ENCODE data around the gene PTPN23. TPM values are rescaled to one million over a fixed set of nuclear protein-coding genes. Genes with fewer than 3 reads are reported as not detected.

Gene PTPN23
- total and polyA plus RNA-seq, 2 experiments from 2014 or later = 14.3 to 48.8 TPM

GRCh38 chr3:47374587-47374986 lies 6.2 kb upstream of the PTPN23 start (continued):
- no peak for TF ChIP-seq STAT1 (IDR thresholded peaks at IDR 0.05; ENCODE audit: unreplicated experiment)

DNA sequence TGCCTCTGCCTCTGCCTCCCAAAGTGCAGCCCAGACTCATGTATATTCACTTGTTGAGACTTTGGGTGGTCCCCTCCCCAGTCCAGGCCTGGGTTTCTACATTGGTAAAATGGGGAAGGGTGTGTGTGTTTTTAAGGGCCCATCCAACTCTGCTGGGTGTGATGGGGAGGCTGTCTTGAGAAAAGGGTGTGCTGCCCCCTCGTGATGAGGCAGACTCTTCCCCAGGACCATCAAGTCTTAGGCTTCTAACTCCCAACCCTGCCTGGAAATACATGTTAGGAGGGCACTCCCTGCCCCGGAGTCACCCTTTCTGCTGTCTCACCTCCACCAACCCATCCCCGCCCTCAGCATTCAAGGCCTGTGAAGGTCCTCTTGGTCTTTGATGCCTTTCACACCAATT lies 4.4 kb upstream of the PTPN23 start:
- Mint-ChIP-seq H3K4me3 (no peak overlapping the region), H3K27ac (no peak overlapping the region), H3K9me3 (no peaks in the 10 kb centered on the region), H3K36me3 (ENCODE audit: low read depth) (no peaks in the 10 kb centered on the region), H3K4me1 (peaks cover 12% of the 10 kb centered on the region), H3K27me3 (ENCODE audit: insufficient read depth, low read depth, poor library complexity) (peaks cover 14% of the 10 kb centered on the region)
- Histone ChIP-seq H3K4me2 (no peak overlapping the region), H2AFZ (no peak overlapping the region), H3K27me3 (ENCODE audit: insufficient read depth) (no peaks in the 10 kb centered on the region), H4K20me1 (replicated peaks; ENCODE audit: insufficient read depth) (peaks cover under 1% of the 10 kb centered on the region; the same call in 1 of the 2 replicates), H3K9me2 (ENCODE audit: insufficient read depth) (no peaks in the 10 kb centered on the region), H3K79me2 (replicated peaks; ENCODE audit: insufficient read depth) (0 out of 2 replicates have a peak, but pooled peaks cover 7% of the 10 kb centered on the region), H3K4me3 (no peak overlapping the region), H3K36me3 (ENCODE audit: insufficient read depth) (no peaks in the 10 kb centered on the region), H3K4me1 (ENCODE audit: insufficient read depth) (peaks cover 4% of the 10 kb centered on the region; the same call in 1 of the 2 replicates), H3K27ac (ENCODE audit: low read depth) (no peak overlapping the region), H3F3A (replicated peaks; ENCODE audit: low read depth) (peaks cover 5% of the 10 kb centered on the region; the same call in 1 of the 2 replicates)
- ATAC-seq (no peak), DNase-seq (ENCODE audit: low spot score) (peak; percentile 32)
- TF ChIP-seq CTCF (conservative IDR thresholded peaks at IDR 0.05; ENCODE audit: low read depth in 2 of 2) (peak; percentile 31 to 65; a peak in 3 of 4 replicates), ZNF331 (CRISPR knock-in tag; IDR thresholded peaks at IDR 0.05; ENCODE audit: low read depth) (no peak)

DNA sequence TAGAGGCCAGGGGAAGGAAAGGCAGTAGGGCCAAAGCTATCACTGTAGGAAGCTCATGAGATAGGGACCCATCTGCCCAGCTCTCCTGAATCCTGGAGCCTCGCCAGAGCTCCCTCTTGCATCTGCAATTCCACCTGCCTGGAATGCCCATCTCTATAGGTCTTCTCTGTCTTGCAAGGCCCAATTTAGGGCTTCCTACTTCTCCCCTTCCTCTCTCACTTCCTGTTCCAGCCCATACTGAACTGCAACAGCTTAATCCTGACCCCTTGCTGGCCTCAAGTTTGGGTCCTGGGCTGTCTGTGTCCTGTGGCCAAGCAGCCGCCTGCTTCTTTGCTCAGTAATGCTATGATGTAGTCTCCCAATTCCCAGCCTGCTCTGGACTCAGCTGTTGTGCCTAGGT lies 3.6 kb upstream of the PTPN23 start:
- Histone ChIP-seq H3K36me3 (ENCODE audit: insufficient read depth) (no peaks in the 10 kb centered on the region), H3F3A (replicated peaks; ENCODE audit: low read depth) (peaks cover 11% of the 10 kb centered on the region; the same call in 1 of the 2 replicates), H3K4me3 (no peak overlapping the region), H4K20me1 (replicated peaks; ENCODE audit: insufficient read depth) (peaks cover 8% of the 10 kb centered on the region; the same call in 1 of the 2 replicates), H3K9me2 (ENCODE audit: insufficient read depth) (no peaks in the 10 kb centered on the region), H3K27me3 (ENCODE audit: insufficient read depth) (no peaks in the 10 kb centered on the region), H3K4me2 (no peak overlapping the region), H2AFZ (no peak overlapping the region), H3K27ac (ENCODE audit: low read depth) (no peak overlapping the region), H3K79me2 (replicated peaks; ENCODE audit: insufficient read depth) (peaks cover 14% of the 10 kb centered on the region), H3K4me1 (ENCODE audit: insufficient read depth) (0 out of 2 replicates have a peak, but pooled peaks cover 4% of the 10 kb centered on the region)
- no peak overlapping the region for H3K4me3 Mint-ChIP-seq
- no peak for DNase-seq (ENCODE audit: low spot score)
- peaks cover 10% of the 10 kb centered on the region for H3K27me3 Mint-ChIP-seq (ENCODE audit: insufficient read depth, low read depth, poor library complexity)
- ATAC-seq = no peak
- H3K36me3 Mint-ChIP-seq (ENCODE audit: low read depth) = no peaks in the 10 kb centered on the region
- H3K4me1 Mint-ChIP-seq = peaks cover 15% of the 10 kb centered on the region
- no peak overlapping the region for H3K27ac Mint-ChIP-seq
- H3K9me3 Mint-ChIP-seq = no peaks in the 10 kb centered on the region
- TF ChIP-seq ZNF462 (CRISPR knock-in tag; IDR thresholded peaks at IDR 0.05) (no peak), ZNF331 (CRISPR knock-in tag; IDR thresholded peaks at IDR 0.05; ENCODE audit: low read depth) (no peak), CREB1 (CRISPR knock-in tag; IDR thresholded peaks at IDR 0.05; ENCODE audit: low read depth) (no peak), CTCF (conservative IDR thresholded peaks at IDR 0.05; ENCODE audit: low read depth in 2 of 2) (no peak), EZH2 (IDR thresholded peaks at IDR 0.05; ENCODE audit: low read depth, unreplicated experiment) (no peak), STAT1 (IDR thresholded peaks at IDR 0.05; ENCODE audit: unreplicated experiment) (no peak)
- TF ChIP-seq, protein P1, sequence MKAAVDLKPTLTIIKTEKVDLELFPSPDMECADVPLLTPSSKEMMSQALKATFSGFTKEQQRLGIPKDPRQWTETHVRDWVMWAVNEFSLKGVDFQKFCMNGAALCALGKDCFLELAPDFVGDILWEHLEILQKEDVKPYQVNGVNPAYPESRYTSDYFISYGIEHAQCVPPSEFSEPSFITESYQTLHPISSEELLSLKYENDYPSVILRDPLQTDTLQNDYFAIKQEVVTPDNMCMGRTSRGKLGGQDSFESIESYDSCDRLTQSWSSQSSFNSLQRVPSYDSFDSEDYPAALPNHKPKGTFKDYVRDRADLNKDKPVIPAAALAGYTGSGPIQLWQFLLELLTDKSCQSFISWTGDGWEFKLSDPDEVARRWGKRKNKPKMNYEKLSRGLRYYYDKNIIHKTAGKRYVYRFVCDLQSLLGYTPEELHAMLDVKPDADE (IDR thresholded peaks at IDR 0.05) = no peak

Data from GM23338 (cell line).